OCI-LY7 (cell line): Measurements from ENCODE around the gene TCP11L2. TPM values are rescaled to one million over a fixed set of nuclear protein-coding genes. Genes with fewer than 3 reads are reported as not detected.

Experiments used
- BruUV-seq: library from RNA; stranded (reverse); fragments of 400-500 nt; replicated peaks from 2 replicates; lab custom pipeline; 2021; lab: Mats Ljungman, UMichigan
- CTCF ChIA-PET: fragments of 300-600 bp; sonication (Branson Sonifier 250); formaldehyde crosslinking; loops from one replicate; lab custom pipeline; 2022; ENCODE audit warnings: antibody characterized with exemption; ENCODE audit not compliant: unreplicated experiment; lab: Charles Lee
- POLR2A ChIA-PET: fragments of 300-600 bp; sonication (Branson Sonifier 250); formaldehyde crosslinking; loops from one replicate; lab custom pipeline; 2022; ENCODE audit warnings: antibody characterized with exemption; lab: Charles Lee
- DNase-seq: peaks from one replicate; pipeline ENCODE4 v3.0.0-alpha.2; 2015; ENCODE audit warnings: low spot score
- H2AFZ ChIP-seq: fragments of 200-600 bp; sonication (generic), shearing (Covaris generic); 2 replicates; pipeline ENCODE4 v1.6.1; 2014; ENCODE audit warnings: mild to moderate bottlenecking, antibody characterized with exemption, low read length, moderate library complexity
- H3K27ac ChIP-seq: fragments of 200-600 bp; sonication (generic); 2 replicates; pipeline ENCODE4 v1.5.1; 2014; ENCODE audit warnings: mixed run types, low read depth, mild to moderate bottlenecking, moderate library complexity, low read length, inconsistent platforms; ENCODE audit not compliant: poor library complexity, severe bottlenecking
- H3K36me3 ChIP-seq: fragments of 200-600 bp; sonication (generic); 2 replicates; pipeline ENCODE4 v1.6.1; 2014; ENCODE audit warnings: mild to moderate bottlenecking, antibody characterized with exemption, low read length, moderate library complexity, mixed read lengths; ENCODE audit not compliant: insufficient read depth
- H3K4me1 ChIP-seq: fragments of 200-600 bp; sonication (generic); 2 replicates; pipeline ENCODE4 v1.5.1; 2014; ENCODE audit warnings: mild to moderate bottlenecking, low read length; ENCODE audit not compliant: insufficient read depth, poor library complexity, severe bottlenecking
- H3K4me2 ChIP-seq: fragments of 200-600 bp; sonication (generic); 2 replicates; pipeline ENCODE4 v1.6.1; 2014; ENCODE audit warnings: mild to moderate bottlenecking, low read length
- H3K4me3 ChIP-seq: fragments of 200-600 bp; sonication (generic); 2 replicates; pipeline ENCODE4 v1.5.1; 2014; ENCODE audit warnings: mild to moderate bottlenecking, low read depth, low read length; ENCODE audit not compliant: poor library complexity, severe bottlenecking
- H3K79me2 ChIP-seq: fragments of 200-600 bp; sonication (generic); 2 replicates; pipeline ENCODE4 v1.6.1; 2016; ENCODE audit warnings: low read depth, mild to moderate bottlenecking, low read length, moderate library complexity, mixed read lengths; ENCODE audit not compliant: insufficient read depth
- H3K9me2 ChIP-seq: fragments of 200-600 bp; sonication (generic); 2 replicates; pipeline ENCODE4 v1.6.1; 2016; ENCODE audit warnings: mild to moderate bottlenecking, low read length, mixed read lengths; ENCODE audit not compliant: insufficient read depth
- H3K9me3 ChIP-seq: fragments of 200-600 bp; sonication (generic); 2 replicates; pipeline ENCODE4 v1.6.1; 2014; ENCODE audit warnings: mild to moderate bottlenecking, mixed run types, low read length, mixed read lengths
- H4K20me1 ChIP-seq: fragments of 200-600 bp; sonication (generic); 2 replicates; pipeline ENCODE4 v1.6.1; 2014; ENCODE audit warnings: mild to moderate bottlenecking, antibody characterized with exemption, low read length, moderate library complexity, mixed read lengths; ENCODE audit not compliant: insufficient read depth
- CTCF ChIP-seq: fragments of 200-600 bp; sonication (generic); conservative IDR thresholded peaks from 2 replicates; pipeline ENCODE4 v1.5.1; 2014; ENCODE audit warnings: mild to moderate bottlenecking, antibody characterized with exemption, low read length, moderate library complexity, mixed read lengths
- EZH2phosphoT487 ChIP-seq: fragments of 200-600 bp; sonication (generic); IDR thresholded peaks from 2 replicates; pipeline ENCODE4 v1.6.1; 2018; ENCODE audit warnings: low read depth, borderline replicate concordance, mild to moderate bottlenecking, mixed run types, antibody characterized with exemption, low read length, moderate library complexity, mixed read lengths
- intact Hi-C: fragments of 100-400 bp; cut with micrococcal nuclease; formaldehyde crosslinking; loops from one replicate; pipeline ENCODE4 v1.10.0; 2022; ENCODE audit not compliant: unreplicated experiment
- total RNA-seq, 2 experiments: library from RNA; depleted of rRNA in 1 of 2; stranded (reverse); fragments of >200 nt in 1 of 2; shearing (Covaris generic) in 1 of 2; gene quantifications; 2 replicates each; pipeline ENCODE4 v1.2.3, GENCODE V29; 2014 to 2022

The TCP11L2 gene
- total RNA-seq, 2 experiments from 2014 or later, result 1.8 to 9.8 TPM

GRCh38 chr12:106281056-106281782 is 21.3 kb upstream of the TCP11L2 start:
- H3K27ac ChIP-seq, result no peak overlapping the region
- no peak overlapping the region for H2AFZ ChIP-seq
- TF ChIP-seq EZH2phosphoT487 (no peak), CTCF (no peak)
- no TSS peak for BruUV-seq
- ChIA-PET CTCF (interaction anchor here (1.5 kb wide), 2 partner anchors 8 to 54 kb away, joined by 4 to 14 read pairs; no protein-coding TSS in a partner anchor), POLR2A (interaction anchor here (0.6 to 2.9 kb wide), 5 partner anchors 12 to 1890 kb away, joined by 3 to 11 read pairs (median 5); no protein-coding TSS in a partner anchor)
- H4K20me1 ChIP-seq, result no peaks in the 10 kb centered on the region
- no peaks in the 10 kb centered on the region for H3K9me3 ChIP-seq
- no peak overlapping the region for H3K4me3 ChIP-seq
- H3K4me1 ChIP-seq, result peaks cover 15% of the 10 kb centered on the region
- no peak overlapping the region for H3K4me2 ChIP-seq
- H3K79me2 ChIP-seq, result no peaks in the 10 kb centered on the region
- DNase-seq, result no peak
- intact Hi-C loops, result no loop called here
- no peaks in the 10 kb centered on the region for H3K9me2 ChIP-seq
- no peaks in the 10 kb centered on the region for H3K36me3 ChIP-seq

- POLR2A ChIA-PET, result interaction anchor here (0.6 to 1.1 kb wide), 3 partner anchors 48 to 1889 kb away, joined by 3 to 4 read pairs (median 4); no protein-coding TSS in a partner anchor
- intact Hi-C loops, result loop anchor here (1.0 kb wide), 2 partner anchors 33 to 55 kb away; no protein-coding TSS in a partner anchor
- Histone ChIP-seq H4K20me1 (no peaks in the 10 kb centered on the region), H3K27ac (no peak overlapping the region), H3K4me3 (no peak overlapping the region), H3K9me3 (no peaks in the 10 kb centered on the region), H3K36me3 (no peaks in the 10 kb centered on the region), H3K4me1 (peaks cover 12% of the 10 kb centered on the region), H3K9me2 (no peaks in the 10 kb centered on the region), H3K79me2 (no peaks in the 10 kb centered on the region), H3K4me2 (no peak overlapping the region), H2AFZ (peak overlapping the region; percentile 28; the same call in 1 of the 2 replicates)
- TF ChIP-seq EZH2phosphoT487 (no peak), CTCF (no peak)
- BruUV-seq, result no TSS peak
- CTCF ChIA-PET, result interaction anchor here (1.0 to 1.5 kb wide), 3 partner anchors 9 to 58 kb away, joined by 3 to 14 read pairs (median 4); no protein-coding TSS in a partner anchor
- no peak for DNase-seq
Measured at GRCh38 chr12:106281804-106282203, 20.7 kb upstream of the TCP11L2 start.
